Measurements from ENCODE around the gene SBDS.
"Not testable (repeated sequence)": the region's sequence is repeated elsewhere in the genome, so short reads cannot be mapped to it uniquely, and the experiment has no call there.

The SBDS gene

GRCh38 chr7:66995050-66995776 is at the start of gene SBDS:
Gene SBDS (minus strand): TSS chr7:66995586. CDS start chr7:66995417, 169 bp downstream.
- peak; percentile 23 to 100 for DNase-seq (ENCODE audit: low read depth in 1 of 2, low spot score in 1 of 2)

GRCh38 chr7:67043559-67043930 is 48.2 kb upstream of the SBDS start:
- DNase-seq (ENCODE audit: low read depth in 1 of 2, low spot score in 1 of 2); in situ Hi-C loops (cut with HindIII; ENCODE audit: low pct_unique_long_range_greater_than_20kb, low sequenced_read_pairs): not testable (repeated sequence)

More at GRCh38 chr7:66995050-66995776, at the start of gene SBDS:
- in situ Hi-C loops (cut with HindIII; ENCODE audit: low pct_unique_long_range_greater_than_20kb, low sequenced_read_pairs) = not testable (repeated sequence)

- peak in 1 of 2 experiments; percentile 20 for DNase-seq (ENCODE audit: low read depth in 1 of 2, low spot score in 1 of 2)
- in situ Hi-C loops (cut with HindIII; ENCODE audit: low pct_unique_long_range_greater_than_20kb, low sequenced_read_pairs) = not testable (repeated sequence)
Measured at GRCh38 chr7:67042781-67043558, 47.6 kb upstream of the SBDS start.

- in situ Hi-C loops (cut with HindIII; ENCODE audit: low pct_unique_long_range_greater_than_20kb, low sequenced_read_pairs) = not testable (repeated sequence)
Measured at GRCh38 chr7:67040832-67041231, 45.4 kb upstream of the SBDS start.

GRCh38 chr7:67036432-67037395 is 41.3 kb upstream of the SBDS start:
- in situ Hi-C loops (cut with HindIII; ENCODE audit: low pct_unique_long_range_greater_than_20kb, low sequenced_read_pairs) = not testable (repeated sequence)

More at GRCh38 chr7:67040832-67041231, 45.4 kb upstream of the SBDS start:
- DNase-seq (ENCODE audit: low read depth in 1 of 2, low spot score in 1 of 2) = not testable (repeated sequence)

GRCh38 chr7:67033251-67033650 is 37.9 kb upstream of the SBDS start:
- in situ Hi-C loops (cut with HindIII; ENCODE audit: low pct_unique_long_range_greater_than_20kb, low sequenced_read_pairs) = no loop called here
- no peak for DNase-seq (ENCODE audit: low read depth in 1 of 2, low spot score in 1 of 2)
- no peak for TF ChIP-seq JUND (IDR thresholded peaks at IDR 0.05; ENCODE audit: low read depth)

More at GRCh38 chr7:67036432-67037395, 41.3 kb upstream of the SBDS start:
- DNase-seq (ENCODE audit: low read depth in 1 of 2, low spot score in 1 of 2) = not testable (repeated sequence)

GRCh38 chr7:67031685-67032084 is 36.3 kb upstream of the SBDS start:
- DNase-seq (ENCODE audit: low read depth in 1 of 2, low spot score in 1 of 2); in situ Hi-C loops (cut with HindIII; ENCODE audit: low pct_unique_long_range_greater_than_20kb, low sequenced_read_pairs): not testable (repeated sequence)

GRCh38 chr7:67025459-67025858 is 30.1 kb upstream of the SBDS start:
- in situ Hi-C loops (cut with HindIII; ENCODE audit: low pct_unique_long_range_greater_than_20kb, low sequenced_read_pairs); DNase-seq (ENCODE audit: low read depth in 1 of 2, low spot score in 1 of 2): not testable (repeated sequence)

GRCh38 chr7:67022511-67022910 is 27.1 kb upstream of the SBDS start:
- in situ Hi-C loops (cut with HindIII; ENCODE audit: low pct_unique_long_range_greater_than_20kb, low sequenced_read_pairs) = no loop called here

GRCh38 chr7:67021260-67021659 is 25.9 kb upstream of the SBDS start:
- in situ Hi-C loops (cut with HindIII; ENCODE audit: low pct_unique_long_range_greater_than_20kb, low sequenced_read_pairs) = no loop called here
- DNase-seq (ENCODE audit: low read depth in 1 of 2, low spot score in 1 of 2) = no peak

More at GRCh38 chr7:67022511-67022910, 27.1 kb upstream of the SBDS start:
- no peak for DNase-seq (ENCODE audit: low read depth in 1 of 2, low spot score in 1 of 2)
- TF ChIP-seq JUND (IDR thresholded peaks at IDR 0.05; ENCODE audit: low read depth) = no peak

GRCh38 chr7:67019562-67020390 is 24.4 kb upstream of the SBDS start:
- in situ Hi-C loops (cut with HindIII; ENCODE audit: low pct_unique_long_range_greater_than_20kb, low sequenced_read_pairs) = no loop called here
- TF ChIP-seq JUND (IDR thresholded peaks at IDR 0.05; ENCODE audit: low read depth) = no peak
- no peak for DNase-seq (ENCODE audit: low read depth in 1 of 2, low spot score in 1 of 2)

More at GRCh38 chr7:67021260-67021659, 25.9 kb upstream of the SBDS start:
- no peak for TF ChIP-seq JUND (IDR thresholded peaks at IDR 0.05; ENCODE audit: low read depth)

- DNase-seq (ENCODE audit: low read depth in 1 of 2, low spot score in 1 of 2) = no peak
- no peak for TF ChIP-seq JUND (IDR thresholded peaks at IDR 0.05; ENCODE audit: low read depth)
- in situ Hi-C loops (cut with HindIII; ENCODE audit: low pct_unique_long_range_greater_than_20kb, low sequenced_read_pairs) = no loop called here
Measured at GRCh38 chr7:67018940-67019339, 23.6 kb upstream of the SBDS start.

- DNase-seq (ENCODE audit: low read depth in 1 of 2, low spot score in 1 of 2); in situ Hi-C loops (cut with HindIII; ENCODE audit: low pct_unique_long_range_greater_than_20kb, low sequenced_read_pairs): not testable (repeated sequence)
Measured at GRCh38 chr7:67017971-67018370, 22.6 kb upstream of the SBDS start.

GRCh38 chr7:67014076-67014622 is 18.8 kb upstream of the SBDS start:
- DNase-seq (ENCODE audit: low read depth in 1 of 2, low spot score in 1 of 2); in situ Hi-C loops (cut with HindIII; ENCODE audit: low pct_unique_long_range_greater_than_20kb, low sequenced_read_pairs): not testable (repeated sequence)

- in situ Hi-C loops (cut with HindIII; ENCODE audit: low pct_unique_long_range_greater_than_20kb, low sequenced_read_pairs); DNase-seq (ENCODE audit: low read depth in 1 of 2, low spot score in 1 of 2): not testable (repeated sequence)
Measured at GRCh38 chr7:67009677-67010076, 14.3 kb upstream of the SBDS start.

All from T47D (cell line).